Measurements from ENCODE around the gene MAD1L1. TPM values are rescaled to one million over a fixed set of nuclear protein-coding genes. Genes with fewer than 3 reads are reported as not detected.

Gene MAD1L1
- total RNA-seq, 1 experiment from 2014 or later = 43.8 TPM

DNA sequence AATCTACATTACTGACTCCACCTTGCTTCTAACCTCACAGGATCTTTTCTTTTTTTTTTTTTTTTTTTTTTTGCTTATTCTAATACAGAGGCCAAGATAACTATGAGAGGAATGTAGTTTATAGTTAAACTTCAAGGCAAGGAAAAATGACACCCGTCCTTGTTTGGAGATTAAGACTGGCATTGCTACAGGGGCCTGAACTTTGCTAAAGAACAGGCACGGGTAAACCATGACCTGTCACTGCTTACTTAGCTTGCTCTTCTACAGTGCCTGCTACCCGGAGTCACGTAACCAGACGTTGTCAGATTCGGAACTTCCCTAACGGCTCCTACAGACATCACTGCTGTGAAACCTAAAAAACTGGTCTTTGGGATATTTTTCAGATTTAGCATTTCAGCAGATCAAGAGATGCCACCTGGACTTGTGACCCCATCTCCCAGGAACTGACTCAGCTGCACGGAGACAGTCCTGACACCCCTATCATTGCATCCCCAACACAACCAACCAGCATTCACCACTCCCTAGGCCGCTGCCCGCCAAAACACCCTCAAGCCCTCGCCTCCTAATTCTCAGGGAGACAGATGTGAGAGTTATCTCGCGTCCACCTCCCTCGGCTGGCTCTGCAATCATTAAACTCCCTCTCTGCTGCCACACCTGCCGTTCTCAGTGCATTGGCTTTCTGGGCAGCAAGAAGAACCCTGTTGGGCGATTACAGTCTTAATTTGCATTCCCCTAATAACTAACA lies 27.5 kb downstream of the MAD1L1 start (continued):
- TF ChIP-seq, protein P1, sequence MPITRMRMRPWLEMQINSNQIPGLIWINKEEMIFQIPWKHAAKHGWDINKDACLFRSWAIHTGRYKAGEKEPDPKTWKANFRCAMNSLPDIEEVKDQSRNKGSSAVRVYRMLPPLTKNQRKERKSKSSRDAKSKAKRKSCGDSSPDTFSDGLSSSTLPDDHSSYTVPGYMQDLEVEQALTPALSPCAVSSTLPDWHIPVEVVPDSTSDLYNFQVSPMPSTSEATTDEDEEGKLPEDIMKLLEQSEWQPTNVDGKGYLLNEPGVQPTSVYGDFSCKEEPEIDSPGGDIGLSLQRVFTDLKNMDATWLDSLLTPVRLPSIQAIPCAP (CRISPR knock-in tag; IDR thresholded peaks at IDR 0.05) = no peak
- no peak for TF ChIP-seq SMAD4 (CRISPR knock-in tag; IDR thresholded peaks at IDR 0.05)
- no peak for TF ChIP-seq SOX15 (CRISPR knock-in tag; IDR thresholded peaks at IDR 0.05)
- TF ChIP-seq KAT7 (CRISPR knock-in tag; IDR thresholded peaks at IDR 0.05; ENCODE audit: borderline replicate concordance) = no peak
- TF ChIP-seq, protein P2, sequence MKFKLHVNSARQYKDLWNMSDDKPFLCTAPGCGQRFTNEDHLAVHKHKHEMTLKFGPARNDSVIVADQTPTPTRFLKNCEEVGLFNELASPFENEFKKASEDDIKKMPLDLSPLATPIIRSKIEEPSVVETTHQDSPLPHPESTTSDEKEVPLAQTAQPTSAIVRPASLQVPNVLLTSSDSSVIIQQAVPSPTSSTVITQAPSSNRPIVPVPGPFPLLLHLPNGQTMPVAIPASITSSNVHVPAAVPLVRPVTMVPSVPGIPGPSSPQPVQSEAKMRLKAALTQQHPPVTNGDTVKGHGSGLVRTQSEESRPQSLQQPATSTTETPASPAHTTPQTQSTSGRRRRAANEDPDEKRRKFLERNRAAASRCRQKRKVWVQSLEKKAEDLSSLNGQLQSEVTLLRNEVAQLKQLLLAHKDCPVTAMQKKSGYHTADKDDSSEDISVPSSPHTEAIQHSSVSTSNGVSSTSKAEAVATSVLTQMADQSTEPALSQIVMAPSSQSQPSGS (CRISPR knock-in tag; IDR thresholded peaks at IDR 0.05; ENCODE audit: borderline replicate concordance, low read depth) = no peak
- TF ChIP-seq, protein P3, sequence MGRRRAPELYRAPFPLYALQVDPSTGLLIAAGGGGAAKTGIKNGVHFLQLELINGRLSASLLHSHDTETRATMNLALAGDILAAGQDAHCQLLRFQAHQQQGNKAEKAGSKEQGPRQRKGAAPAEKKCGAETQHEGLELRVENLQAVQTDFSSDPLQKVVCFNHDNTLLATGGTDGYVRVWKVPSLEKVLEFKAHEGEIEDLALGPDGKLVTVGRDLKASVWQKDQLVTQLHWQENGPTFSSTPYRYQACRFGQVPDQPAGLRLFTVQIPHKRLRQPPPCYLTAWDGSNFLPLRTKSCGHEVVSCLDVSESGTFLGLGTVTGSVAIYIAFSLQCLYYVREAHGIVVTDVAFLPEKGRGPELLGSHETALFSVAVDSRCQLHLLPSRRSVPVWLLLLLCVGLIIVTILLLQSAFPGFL (CRISPR knock-in tag; IDR thresholded peaks at IDR 0.05; ENCODE audit: borderline replicate concordance) = no peak
- TF ChIP-seq FOXK1 (CRISPR knock-in tag; IDR thresholded peaks at IDR 0.05) = no peak
- TF ChIP-seq ZNF423 (CRISPR knock-in tag; IDR thresholded peaks at IDR 0.05) = no peak
- TF ChIP-seq, protein P4, sequence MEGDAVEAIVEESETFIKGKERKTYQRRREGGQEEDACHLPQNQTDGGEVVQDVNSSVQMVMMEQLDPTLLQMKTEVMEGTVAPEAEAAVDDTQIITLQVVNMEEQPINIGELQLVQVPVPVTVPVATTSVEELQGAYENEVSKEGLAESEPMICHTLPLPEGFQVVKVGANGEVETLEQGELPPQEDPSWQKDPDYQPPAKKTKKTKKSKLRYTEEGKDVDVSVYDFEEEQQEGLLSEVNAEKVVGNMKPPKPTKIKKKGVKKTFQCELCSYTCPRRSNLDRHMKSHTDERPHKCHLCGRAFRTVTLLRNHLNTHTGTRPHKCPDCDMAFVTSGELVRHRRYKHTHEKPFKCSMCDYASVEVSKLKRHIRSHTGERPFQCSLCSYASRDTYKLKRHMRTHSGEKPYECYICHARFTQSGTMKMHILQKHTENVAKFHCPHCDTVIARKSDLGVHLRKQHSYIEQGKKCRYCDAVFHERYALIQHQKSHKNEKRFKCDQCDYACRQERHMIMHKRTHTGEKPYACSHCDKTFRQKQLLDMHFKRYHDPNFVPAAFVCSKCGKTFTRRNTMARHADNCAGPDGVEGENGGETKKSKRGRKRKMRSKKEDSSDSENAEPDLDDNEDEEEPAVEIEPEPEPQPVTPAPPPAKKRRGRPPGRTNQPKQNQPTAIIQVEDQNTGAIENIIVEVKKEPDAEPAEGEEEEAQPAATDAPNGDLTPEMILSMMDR (IDR thresholded peaks at IDR 0.05) = no peak
- no peak for TF ChIP-seq ZNF671 (CRISPR knock-in tag; IDR thresholded peaks at IDR 0.05)
- TF ChIP-seq, protein P5, sequence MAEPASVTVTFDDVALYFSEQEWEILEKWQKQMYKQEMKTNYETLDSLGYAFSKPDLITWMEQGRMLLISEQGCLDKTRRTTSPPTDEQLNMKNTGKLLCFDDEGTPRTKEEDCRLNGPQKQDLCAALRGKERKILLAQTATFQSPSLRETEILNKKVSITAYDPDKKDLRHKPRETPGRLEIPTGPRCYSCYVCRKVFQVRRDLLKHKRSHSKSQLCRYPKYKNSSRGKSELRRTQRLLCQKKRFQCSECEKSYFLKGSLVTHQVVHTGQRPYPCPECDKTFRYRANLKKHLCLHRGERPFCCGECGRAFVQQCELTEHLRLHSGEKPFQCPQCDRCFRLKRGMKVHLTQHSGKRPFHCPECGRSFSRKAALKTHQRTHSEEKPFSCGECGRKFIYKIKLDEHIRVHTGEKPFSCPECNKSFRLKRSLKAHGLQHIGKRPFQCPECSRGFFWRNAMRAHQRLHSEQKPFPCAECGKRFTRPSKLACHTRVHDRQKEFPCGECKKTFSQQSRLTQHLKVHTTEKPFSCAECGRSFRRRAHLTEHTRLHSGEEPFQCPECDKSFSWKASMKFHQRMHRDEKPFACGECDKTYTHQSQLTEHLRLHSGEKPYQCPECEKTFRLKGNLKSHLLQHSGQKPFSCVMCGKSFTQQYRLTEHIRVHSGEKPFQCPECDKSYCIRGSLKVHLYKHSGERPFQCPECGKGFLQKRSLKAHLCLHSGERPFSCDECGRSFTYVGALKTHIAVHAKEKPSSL (CRISPR knock-in tag; conservative IDR thresholded peaks at IDR 0.05) = no peak
- TF ChIP-seq TEAD4 (CRISPR knock-in tag; IDR thresholded peaks at IDR 0.05) = no peak
- TF ChIP-seq, protein P6, sequence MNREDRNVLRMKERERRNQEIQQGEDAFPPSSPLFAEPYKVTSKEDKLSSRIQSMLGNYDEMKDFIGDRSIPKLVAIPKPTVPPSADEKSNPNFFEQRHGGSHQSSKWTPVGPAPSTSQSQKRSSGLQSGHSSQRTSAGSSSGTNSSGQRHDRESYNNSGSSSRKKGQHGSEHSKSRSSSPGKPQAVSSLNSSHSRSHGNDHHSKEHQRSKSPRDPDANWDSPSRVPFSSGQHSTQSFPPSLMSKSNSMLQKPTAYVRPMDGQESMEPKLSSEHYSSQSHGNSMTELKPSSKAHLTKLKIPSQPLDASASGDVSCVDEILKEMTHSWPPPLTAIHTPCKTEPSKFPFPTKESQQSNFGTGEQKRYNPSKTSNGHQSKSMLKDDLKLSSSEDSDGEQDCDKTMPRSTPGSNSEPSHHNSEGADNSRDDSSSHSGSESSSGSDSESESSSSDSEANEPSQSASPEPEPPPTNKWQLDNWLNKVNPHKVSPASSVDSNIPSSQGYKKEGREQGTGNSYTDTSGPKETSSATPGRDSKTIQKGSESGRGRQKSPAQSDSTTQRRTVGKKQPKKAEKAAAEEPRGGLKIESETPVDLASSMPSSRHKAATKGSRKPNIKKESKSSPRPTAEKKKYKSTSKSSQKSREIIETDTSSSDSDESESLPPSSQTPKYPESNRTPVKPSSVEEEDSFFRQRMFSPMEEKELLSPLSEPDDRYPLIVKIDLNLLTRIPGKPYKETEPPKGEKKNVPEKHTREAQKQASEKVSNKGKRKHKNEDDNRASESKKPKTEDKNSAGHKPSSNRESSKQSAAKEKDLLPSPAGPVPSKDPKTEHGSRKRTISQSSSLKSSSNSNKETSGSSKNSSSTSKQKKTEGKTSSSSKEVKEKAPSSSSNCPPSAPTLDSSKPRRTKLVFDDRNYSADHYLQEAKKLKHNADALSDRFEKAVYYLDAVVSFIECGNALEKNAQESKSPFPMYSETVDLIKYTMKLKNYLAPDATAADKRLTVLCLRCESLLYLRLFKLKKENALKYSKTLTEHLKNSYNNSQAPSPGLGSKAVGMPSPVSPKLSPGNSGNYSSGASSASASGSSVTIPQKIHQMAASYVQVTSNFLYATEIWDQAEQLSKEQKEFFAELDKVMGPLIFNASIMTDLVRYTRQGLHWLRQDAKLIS (CRISPR knock-in tag; IDR thresholded peaks at IDR 0.05; ENCODE audit: borderline replicate concordance) = no peak
- no peak for TF ChIP-seq SMAD3 (CRISPR knock-in tag; IDR thresholded peaks at IDR 0.05; ENCODE audit: borderline replicate concordance)
- no peak for TF ChIP-seq ETV6 (CRISPR knock-in tag; IDR thresholded peaks at IDR 0.05)
